Epithelial cell of proximal tubule (primary cell): ENCODE measurements around the gene ADGRG4. TPM values are rescaled to one million over a fixed set of nuclear protein-coding genes. Genes with fewer than 3 reads are reported as not detected.

Source experiments
- DNase-seq: peaks from one replicate; pipeline ENCODE4 v3.0.0-alpha.2; 2011; ENCODE audit warnings: low read depth
- H3K4me3 ChIP-seq: 2 replicates; pipeline ENCODE4 v1.5.1; 2011; ENCODE audit warnings: low read depth, mild to moderate bottlenecking, low read length
- total RNA-seq: library from RNA; depleted of rRNA; stranded (reverse); fragments of >200 nt; gene quantifications from 2 replicates; pipeline ENCODE4 v1.2.3, GENCODE V29; 2015
- TF ChIP-seq, protein P1 (sequence below): conservative IDR thresholded peaks from 2 replicates; pipeline ENCODE4 v1.5.1; 2012; ENCODE audit warnings: low read depth, mild to moderate bottlenecking, low read length

ADGRG4 gene
- total RNA-seq, 1 donor from 2014 or later: not detected

DNA sequence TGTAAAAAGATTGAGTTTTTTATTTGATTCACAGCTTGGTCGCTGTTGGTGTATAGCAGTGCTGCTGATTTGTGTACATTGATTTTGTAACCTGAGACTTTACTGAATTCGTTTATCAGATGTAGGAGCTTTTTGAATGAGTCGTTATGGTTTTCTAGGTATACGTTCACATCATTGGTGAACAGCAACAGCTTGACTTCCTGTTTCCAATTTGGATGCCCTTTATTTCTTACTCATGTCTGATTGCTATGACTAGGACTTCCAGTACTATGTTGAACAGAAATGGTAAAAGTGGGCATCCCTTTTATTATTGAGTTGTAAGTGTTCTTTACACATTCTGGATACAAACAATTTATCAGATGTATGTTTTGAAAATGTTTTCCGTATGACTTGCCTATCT, 76.0 kb downstream of the ADGRG4 start:
- DNase-seq: no peak
- no peak overlapping the region for H3K4me3 ChIP-seq
- TF ChIP-seq, protein P1, sequence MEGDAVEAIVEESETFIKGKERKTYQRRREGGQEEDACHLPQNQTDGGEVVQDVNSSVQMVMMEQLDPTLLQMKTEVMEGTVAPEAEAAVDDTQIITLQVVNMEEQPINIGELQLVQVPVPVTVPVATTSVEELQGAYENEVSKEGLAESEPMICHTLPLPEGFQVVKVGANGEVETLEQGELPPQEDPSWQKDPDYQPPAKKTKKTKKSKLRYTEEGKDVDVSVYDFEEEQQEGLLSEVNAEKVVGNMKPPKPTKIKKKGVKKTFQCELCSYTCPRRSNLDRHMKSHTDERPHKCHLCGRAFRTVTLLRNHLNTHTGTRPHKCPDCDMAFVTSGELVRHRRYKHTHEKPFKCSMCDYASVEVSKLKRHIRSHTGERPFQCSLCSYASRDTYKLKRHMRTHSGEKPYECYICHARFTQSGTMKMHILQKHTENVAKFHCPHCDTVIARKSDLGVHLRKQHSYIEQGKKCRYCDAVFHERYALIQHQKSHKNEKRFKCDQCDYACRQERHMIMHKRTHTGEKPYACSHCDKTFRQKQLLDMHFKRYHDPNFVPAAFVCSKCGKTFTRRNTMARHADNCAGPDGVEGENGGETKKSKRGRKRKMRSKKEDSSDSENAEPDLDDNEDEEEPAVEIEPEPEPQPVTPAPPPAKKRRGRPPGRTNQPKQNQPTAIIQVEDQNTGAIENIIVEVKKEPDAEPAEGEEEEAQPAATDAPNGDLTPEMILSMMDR: no peak

DNA sequence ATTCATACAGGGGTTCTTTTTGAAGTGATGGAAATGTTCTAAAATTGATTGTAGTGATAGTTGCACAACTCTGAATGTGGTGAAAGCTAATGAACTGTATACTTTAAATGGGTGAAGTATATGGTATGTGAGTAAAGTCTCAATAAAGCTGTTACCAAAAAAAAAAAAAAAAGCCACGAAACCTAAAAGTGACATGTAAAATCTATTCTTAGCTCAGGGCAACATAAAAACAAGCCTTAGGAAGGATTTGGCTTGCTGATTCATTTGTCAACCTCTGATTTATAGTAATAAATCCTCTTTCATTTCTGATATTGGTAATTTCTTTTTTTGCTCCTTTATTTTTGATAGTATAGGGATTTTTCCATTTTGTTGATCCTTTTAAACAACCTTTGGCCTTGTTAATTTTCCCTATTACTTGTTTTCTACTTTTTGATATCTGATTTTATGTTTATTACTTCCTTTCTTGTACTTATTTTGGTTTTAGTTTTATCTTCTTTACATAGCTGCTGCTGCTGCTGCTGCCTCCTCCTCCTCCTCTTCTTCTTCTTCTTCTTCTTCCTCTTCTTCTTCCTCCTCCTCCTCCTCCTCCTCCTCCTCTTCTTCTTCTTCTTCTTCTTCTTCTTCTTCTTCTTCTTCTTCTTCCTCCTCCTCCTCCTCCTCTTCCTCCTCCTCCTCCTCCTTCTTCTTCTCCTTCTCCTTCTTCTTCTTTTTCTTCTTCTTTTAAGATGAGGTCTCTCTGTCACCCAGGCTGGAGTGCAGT, 79.4 kb downstream of the ADGRG4 start:
- no peak for DNase-seq
- TF ChIP-seq, protein P1: no peak
- no peak overlapping the region for H3K4me3 ChIP-seq

DNA sequence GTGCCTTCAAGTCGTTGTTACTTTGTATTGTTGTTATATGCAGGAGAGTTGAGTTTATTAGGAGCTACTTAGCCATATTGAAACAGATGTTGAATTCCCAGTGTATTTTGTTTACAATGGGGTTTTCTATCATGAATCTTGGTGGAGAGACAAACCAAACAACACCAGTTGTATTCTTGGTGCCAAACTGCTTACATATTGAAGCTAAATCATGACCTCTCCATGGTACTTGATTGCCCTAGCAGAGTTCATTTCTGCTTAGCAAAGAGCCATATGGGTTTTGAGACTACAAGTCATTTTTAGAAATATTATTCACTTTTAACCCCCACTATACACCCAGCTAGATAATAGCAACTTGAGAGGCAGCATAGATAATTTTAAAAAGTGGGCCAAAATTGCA, 85.4 kb downstream of the ADGRG4 start:
- no peak overlapping the region for H3K4me3 ChIP-seq
- DNase-seq: no peak
- TF ChIP-seq, protein P1: no peak

DNA sequence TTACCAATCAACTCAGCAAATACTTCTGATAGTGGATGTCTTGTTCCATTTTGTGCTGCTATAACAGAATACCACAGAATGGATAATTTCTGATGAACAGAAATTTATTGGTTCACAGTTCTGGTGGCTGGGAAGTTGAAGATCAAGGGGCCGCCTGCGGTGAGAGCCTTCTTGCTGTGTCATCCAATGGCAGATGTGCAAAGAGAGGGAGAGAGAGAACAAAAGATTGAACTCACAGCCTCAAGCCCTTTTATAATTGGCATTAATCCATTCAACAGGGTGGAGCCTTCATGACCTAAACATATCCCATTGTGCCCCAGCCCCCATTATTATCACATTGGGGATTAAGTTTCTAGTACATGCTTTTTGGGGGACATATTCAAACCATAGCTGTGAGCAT, 86.1 kb downstream of the ADGRG4 start:
- DNase-seq: no peak
- TF ChIP-seq, protein P1: no peak
- H3K4me3 ChIP-seq: no peak overlapping the region

DNA sequence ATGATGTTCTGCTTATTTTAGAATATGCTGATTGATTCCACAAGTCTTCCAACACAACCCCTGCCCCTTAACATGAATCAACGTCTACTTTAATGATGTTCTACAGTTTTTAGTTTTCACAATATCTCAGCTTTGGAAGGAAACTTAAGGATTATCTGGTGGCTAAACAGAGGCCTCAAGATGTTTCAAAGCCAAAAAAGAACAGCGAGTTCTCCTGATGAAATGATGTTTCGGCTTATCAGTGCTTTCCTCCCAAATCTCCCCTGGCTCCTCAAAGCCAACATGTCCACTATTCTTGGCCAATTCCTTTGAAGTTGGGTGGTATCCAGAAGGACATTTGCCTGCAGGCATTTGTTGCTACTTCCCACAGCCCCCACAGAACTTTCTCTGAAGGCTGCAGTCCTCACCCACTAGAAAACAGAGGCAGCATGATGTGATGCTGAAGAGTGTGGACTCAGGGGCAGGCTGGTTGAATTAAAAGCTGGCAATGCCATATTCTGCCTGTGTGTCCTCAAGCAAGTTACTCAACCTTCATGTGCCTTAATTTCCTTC, 87.3 kb downstream of the ADGRG4 start:
- no peak overlapping the region for H3K4me3 ChIP-seq
- DNase-seq: no peak
- TF ChIP-seq, protein P1: no peak

DNA sequence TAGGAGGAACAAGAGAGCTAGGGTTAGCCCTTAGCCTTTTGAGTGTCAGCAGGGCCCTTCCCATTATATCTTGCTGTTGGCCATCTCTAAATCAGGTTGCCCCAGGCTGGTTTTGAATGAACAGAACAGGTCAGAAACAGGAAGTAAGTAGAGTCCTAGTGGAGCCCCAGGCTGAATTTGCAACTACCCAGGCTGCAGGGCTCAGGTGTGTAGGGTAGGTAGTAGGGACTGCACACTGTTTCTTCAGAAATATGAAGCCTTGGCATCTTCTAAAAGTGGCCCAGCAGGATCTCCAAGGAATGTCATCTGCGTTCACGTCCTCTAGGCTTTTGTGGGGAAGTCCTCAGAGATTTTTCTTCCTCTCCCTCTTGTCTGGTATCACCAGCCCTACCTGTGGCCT, 90.2 kb downstream of the ADGRG4 start:
- TF ChIP-seq, protein P1: no peak
- no peak overlapping the region for H3K4me3 ChIP-seq
- DNase-seq: no peak

DNA sequence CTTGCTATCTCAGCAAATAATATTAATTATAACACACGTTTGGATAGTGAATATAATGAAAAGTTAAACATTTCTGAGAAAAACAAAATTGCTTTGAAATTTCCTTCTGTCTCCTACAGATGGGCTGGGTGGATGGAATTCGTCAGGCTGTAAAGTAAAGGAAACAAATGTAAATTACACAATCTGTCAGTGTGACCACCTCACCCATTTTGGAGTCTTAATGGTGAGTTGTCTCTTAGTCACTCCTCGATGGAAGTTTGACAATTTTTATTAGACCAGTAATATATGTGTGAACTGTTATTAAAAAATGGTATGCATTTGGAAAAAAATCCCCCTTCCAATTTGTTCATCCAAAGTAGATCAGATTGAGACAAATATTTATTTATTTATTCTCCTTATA, 94.5 kb downstream of the ADGRG4 start:
- no peak for DNase-seq

More for the DNA sequence above, 94.5 kb downstream of the ADGRG4 start:
- TF ChIP-seq, protein P1: no peak
- no peak overlapping the region for H3K4me3 ChIP-seq
